Measurements from ENCODE around the gene STUB1.

STUB1 gene

DNA sequence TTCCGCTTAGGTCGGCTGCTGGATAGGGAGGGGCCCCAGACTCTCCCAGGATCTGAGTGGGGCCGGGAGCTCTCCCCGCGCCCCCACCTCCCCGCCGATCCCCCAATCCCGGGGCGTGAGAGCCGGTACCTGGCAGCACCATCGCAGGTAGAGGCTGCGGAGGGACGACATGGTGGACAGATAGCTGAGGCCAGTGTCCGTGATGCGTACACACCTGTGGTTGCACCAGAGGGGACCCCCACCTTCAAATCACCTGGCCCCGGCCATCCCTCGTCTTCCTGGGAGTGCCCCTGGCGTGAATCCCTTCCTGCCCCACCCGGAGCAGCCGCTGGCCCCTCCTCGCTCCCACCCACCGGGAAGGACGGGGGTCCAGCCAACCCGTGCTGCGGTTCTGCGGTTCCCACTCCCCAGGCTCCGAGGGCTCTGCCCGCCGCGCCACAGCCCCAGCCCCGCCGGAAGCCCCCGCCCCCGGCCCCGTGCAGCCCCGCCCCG lies 14.7 kb downstream of the STUB1 start:
- DNase-seq (ENCODE audit: low spot score), result no peak

GRCh38 chr16:695355-696089 lies 15.3 kb downstream of the STUB1 start:
- no peak for DNase-seq (ENCODE audit: low spot score)

DNA sequence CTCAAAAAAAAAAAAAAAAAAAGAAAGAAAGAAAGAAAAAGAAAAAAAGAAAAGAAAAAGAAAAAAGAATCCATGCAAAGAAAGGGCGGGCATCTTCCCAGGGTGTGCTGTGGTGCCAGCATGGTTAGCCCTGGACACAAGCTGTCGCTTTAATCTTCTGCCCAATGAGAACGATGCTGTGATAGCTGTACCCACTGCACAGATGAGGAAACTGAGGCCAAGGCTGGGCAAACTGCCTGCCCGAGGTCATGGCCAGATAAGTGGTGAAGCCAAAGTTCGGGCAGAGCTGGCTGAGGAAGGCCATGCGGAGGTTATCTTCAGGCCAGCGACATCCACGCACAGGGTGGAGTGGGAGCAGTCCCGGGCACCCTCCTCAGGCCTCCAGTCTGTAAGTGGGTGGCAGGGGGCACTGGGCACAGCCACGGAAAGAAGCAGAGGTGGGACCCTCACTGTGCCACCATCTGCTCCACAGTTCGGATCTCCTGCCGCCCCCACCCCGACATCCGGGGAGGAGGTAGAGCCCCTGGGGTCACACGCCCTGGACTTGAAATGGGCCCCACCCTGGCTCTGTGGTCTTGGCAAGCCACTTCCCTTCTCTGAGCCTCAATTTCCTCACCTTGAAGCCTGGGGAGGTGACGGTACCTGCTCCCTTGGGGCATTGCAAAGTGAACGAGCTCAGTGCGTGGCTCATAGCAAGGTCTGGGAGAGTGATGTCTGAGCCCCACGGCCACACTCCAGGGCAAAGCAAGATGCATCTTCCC lies 18.9 kb downstream of the STUB1 start:
- no peak for DNase-seq (ENCODE audit: low spot score)

- DNase-seq (ENCODE audit: low spot score), result no peak
Observed at GRCh38 chr16:700684-701584, 20.7 kb downstream of the STUB1 start.

GRCh38 chr16:702341-702740 lies 22.1 kb downstream of the STUB1 start:
- DNase-seq (ENCODE audit: low spot score), result no peak

GRCh38 chr16:703406-703805 lies 23.2 kb downstream of the STUB1 start:
- no peak for DNase-seq (ENCODE audit: low spot score)

DNA sequence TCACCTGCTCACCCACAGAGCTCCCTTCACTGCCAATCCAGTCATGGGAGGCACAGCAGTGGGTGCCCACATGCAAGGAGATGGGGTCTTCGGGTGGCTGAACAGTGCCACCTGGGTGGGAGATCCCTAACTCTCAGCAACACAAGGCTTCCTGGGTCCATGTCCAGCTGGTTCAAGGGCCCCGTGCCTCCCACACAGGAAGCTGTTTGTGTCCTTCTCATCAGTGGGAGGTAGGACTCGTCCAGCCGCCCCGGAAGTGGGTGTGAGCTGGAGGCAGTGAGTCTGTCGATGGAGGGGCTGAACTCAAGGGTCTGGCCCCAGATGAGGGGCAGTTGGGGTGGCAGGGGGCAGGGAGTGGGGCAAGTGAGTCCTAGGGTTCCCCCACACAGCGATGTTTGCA lies 23.8 kb downstream of the STUB1 start:
- DNase-seq (ENCODE audit: low spot score), result no peak

GRCh38 chr16:704552-705380 lies 24.6 kb downstream of the STUB1 start:
- no peak for DNase-seq (ENCODE audit: low spot score)

DNA sequence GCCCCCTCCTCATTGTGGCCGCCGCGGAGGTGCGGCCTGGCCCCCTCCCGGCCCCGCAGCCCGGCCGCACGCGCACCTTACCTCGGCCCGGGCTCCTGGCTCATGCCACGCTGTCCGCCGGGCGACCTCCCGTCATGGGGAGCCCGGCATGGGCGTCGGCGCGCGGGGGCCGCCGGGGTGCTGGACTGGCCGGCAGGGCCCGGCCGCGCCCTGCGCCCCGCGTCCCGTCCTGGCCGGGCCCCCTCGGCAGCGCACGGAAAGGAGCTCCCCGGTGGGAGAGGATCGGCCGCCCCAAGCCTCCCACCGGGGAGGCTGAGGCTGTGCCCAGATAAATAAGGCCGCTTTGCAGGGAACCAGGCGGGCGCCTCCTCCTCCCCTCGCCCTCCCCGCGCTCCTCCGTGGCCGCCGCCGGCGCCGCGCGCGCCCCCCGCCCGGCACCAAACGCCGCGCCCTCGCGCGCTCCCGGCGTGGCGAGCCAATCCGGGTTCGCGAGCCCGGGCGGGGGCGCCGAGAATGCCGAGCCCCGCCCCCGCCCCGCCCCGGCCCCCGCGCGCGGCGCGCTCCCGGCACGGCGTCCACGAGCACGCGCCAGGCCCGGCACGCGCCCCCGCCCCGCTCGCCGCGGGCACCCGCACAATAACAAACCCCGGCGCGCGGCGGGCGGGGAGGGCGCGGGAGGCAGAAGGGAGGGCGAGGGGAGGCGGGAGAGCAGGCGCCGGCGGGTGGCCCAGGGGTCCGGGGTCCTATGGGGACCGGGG lies 25.4 kb downstream of the STUB1 start, which contains the start of gene FBXL16:
TSS of gene FBXL16 (minus strand) at position 371 of the 758 bp plus-strand sequence. CDS start 8,396 bp downstream, outside the sequence.
- DNase-seq (ENCODE audit: low spot score), result no peak

GRCh38 chr16:706189-707061 lies 26.2 kb downstream of the STUB1 start:
- no peak for DNase-seq (ENCODE audit: low spot score)

GRCh38 chr16:707062-707538 lies 26.9 kb downstream of the STUB1 start:
- DNase-seq (ENCODE audit: low spot score), result no peak

DNA sequence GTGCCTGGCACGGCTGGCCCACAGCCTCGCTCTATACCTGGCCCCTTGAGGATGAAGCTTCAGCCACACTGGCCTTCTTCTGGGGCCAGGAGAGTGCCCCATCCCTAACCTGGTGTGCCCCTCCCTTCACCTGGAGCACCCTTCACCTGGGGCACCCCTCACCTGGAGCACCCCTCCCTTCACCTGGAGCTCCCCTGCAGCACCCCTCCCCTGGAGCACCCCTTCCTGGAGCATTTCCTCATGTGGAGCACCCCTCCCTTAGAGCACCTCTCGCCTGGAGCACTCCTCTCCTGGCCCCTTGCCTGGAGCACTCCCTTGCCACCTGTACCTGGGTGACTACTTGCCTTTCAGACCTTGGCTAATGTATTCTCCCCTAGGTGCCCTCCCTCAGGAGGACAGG lies 27.8 kb downstream of the STUB1 start:
- DNase-seq (ENCODE audit: low spot score), result no peak

DNA sequence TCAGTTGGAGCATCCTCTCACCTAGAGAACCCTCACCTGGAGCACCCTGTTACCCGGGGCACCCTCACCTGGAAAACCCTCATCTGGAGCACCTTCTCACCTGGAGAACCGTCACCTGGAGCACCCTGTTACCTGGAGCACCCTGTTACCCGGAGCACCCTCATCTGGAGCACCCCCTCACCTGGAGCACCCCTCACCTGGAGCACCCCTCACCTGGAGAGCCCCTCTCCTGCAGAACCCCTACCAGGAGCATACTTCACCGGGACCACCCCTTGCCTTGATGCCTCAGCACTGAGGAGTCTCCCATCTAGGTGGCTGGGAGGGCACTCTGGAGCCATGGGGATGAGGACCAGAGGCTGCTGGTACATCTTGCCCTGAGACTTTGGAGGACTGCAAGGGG lies 28.7 kb downstream of the STUB1 start:
- DNase-seq (ENCODE audit: low spot score), result no peak

DNA sequence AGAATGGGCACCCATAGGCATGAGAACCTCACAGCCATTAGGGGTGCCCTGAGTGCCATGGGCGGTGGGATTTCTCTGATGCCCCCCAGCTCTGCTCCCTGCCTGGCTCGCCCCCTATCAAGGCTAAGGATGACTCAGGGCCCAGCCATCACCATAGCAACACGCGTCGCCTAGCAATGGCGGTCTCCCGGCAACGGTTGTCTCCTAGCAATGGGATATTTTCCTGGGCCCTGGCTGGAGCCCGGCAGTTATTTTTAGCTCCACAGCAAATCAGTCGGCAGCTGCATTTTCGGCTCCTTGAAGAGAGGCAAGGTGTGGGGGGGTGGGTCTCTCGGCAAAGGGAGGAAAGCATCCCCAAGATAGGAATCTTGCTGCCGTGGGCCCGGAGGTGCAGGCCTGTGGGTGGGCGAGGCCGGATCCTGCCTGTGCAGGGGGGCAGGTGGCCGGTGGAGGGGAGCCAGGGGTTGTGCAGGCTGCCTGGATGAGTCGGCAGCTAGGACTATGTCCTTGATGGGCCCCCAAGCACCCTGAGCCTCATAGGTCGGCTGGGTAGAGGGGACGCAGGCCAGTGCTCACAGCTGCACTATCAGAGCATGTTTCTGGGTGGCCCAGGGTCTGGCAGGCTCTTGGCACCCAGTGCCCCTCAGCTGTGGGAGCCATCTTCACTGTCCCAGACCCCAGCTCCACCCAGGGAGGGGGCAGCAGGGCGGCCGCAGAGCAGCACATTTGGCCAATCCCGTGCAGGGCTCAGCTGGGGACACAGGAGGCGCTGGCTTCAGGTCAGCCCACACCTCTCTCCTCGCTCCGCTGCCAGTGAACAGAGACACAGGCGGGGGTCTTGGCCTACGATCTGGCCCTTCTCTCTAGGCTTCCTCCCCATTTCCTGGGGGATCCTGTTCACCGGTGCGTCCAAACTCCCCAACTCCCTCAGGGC lies 29.6 kb downstream of the STUB1 start:
- no peak for DNase-seq (ENCODE audit: low spot score)

DNA sequence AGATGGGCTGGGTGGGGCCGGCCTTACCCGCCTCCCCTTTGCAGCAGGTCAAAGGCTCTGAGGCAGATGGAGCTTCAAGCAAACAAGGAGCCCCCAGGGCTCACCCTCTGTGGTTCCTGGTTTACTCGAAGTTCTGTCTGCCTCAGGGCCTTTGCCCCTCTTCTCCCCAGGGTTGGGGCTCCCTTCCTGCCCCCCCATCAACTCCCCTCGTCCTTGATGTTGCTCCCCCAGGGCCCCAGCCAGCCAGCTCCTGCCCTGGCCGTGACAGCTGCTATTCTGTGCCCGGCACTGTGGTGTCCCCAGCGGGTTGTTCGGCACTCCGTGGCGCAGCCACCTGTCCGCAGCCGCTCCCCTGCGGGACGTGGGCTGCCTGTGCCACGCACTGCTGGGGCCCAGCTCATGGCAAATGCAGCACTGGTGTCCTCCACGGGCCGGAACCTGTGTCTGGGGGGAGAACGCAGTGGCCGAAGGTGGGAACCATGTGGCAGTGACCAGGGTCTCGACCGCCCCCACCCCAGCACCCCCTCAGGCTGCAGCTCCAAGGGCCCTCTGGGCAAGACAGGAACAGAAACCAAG lies 30.4 kb downstream of the STUB1 start:
- no peak for DNase-seq (ENCODE audit: low spot score)

DNA sequence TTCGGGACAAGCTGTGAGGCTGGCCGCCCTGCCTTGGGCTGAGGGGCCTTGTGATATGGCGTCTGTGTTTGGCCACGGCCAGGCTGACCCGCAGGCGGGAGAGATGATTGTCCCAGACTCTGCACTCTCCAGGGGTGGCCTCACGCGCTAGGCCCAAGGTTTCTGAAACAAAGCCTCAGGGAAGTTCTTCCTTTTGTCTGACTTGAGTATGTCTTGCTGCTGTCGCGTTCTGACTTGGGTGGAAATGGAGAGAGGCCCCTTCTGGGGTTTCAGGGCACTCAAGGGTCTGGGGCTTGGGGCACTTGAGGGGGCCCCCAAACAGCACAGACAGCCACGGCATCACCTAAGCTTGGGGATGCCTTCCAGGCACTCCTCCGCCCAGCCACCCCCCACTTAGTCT lies 30.9 kb downstream of the STUB1 start:
- DNase-seq (ENCODE audit: low spot score), result no peak

DNA sequence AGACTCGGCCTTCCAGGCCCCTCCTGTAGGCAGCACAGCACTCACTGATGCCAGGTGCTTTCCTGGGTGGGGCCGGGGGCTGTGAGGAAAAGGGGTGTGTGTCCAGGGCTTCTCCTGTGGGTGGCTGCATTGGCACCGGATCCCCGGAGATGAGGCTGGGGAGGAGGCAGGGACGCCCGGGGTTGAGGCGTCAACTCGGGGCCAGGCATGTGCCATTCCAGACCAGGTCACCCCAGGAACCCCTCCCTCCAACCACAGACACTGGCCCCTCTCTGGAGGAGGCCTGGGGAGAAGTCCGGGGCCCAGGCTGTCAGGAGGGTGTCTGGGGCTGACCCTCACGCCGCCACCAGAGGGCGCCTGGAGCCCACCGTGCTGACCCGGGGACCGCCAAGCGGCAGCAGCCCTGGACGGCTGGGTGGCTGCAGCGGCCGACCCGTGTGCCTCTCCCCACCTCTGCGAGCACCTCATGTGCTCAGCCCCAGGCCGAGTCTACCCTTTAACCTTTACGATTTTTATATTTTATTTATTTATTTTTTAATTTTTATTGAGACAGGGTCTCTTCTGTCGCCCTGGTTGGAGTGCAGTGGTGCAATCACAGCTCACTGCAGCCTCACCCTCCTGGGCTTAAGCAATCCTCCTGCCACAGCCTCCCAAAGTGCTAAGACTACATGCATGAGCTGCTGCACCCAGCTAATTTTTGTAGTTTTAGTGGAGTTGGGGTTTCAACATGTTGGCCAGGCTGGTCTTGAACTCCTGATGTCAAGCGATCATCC lies 31.5 kb downstream of the STUB1 start:
- peak; percentile 85 for DNase-seq (ENCODE audit: low spot score)

Measured in HuH-7 (cell line).